HG03135 (cell line): ENCODE measurements around the gene SMG7.

ENCODE experiments used
- ATAC-seq: cut with Tn5 transposase; IDR thresholded peaks from one replicate; pipeline ENCODE4 v1.9.1; 2021; ENCODE audit warnings: mild to moderate bottlenecking, moderate library complexity; ENCODE audit not compliant: unreplicated experiment

The SMG7 gene

GRCh38 chr1:183559061-183559460, 86.8 kb downstream of the SMG7 start:
- no peak for ATAC-seq

GRCh38 chr1:183562701-183563100, 90.4 kb downstream of the SMG7 start:
- ATAC-seq: no peak

GRCh38 chr1:183565261-183565660, 93.0 kb downstream of the SMG7 start:
- ATAC-seq: no peak

- no peak for ATAC-seq
Measured at GRCh38 chr1:183566026-183566425, 93.7 kb downstream of the SMG7 start.

GRCh38 chr1:183567584-183567983, 95.3 kb downstream of the SMG7 start:
- peak; percentile 72 for ATAC-seq

- no peak for ATAC-seq
Measured at GRCh38 chr1:183568176-183569021, 96.1 kb downstream of the SMG7 start.

GRCh38 chr1:183569141-183569540, 96.8 kb downstream of the SMG7 start:
- ATAC-seq: no peak

- no peak for ATAC-seq
Measured at GRCh38 chr1:183569801-183570200, 97.5 kb downstream of the SMG7 start.

GRCh38 chr1:183570451-183570850, 98.2 kb downstream of the SMG7 start:
- ATAC-seq: no peak

- no peak for ATAC-seq
Measured at GRCh38 chr1:183571678-183572268, 99.5 kb downstream of the SMG7 start.

- no peak for ATAC-seq
Measured at GRCh38 chr1:183572721-183573120, 100.4 kb downstream of the SMG7 start.

- no peak for ATAC-seq
Measured at GRCh38 chr1:183575606-183576005, 103.3 kb downstream of the SMG7 start.

- ATAC-seq: no peak
Measured at GRCh38 chr1:183576537-183576936, 104.2 kb downstream of the SMG7 start.

- no peak for ATAC-seq
Measured at GRCh38 chr1:183577897-183578465, 105.7 kb downstream of the SMG7 start.

- no peak for ATAC-seq
Measured at GRCh38 chr1:183578856-183579255, 106.6 kb downstream of the SMG7 start.

- ATAC-seq: no peak
Measured at GRCh38 chr1:183580281-183580682, 108.0 kb downstream of the SMG7 start.

GRCh38 chr1:183582021-183582713, 109.9 kb downstream of the SMG7 start:
- no peak for ATAC-seq

- no peak for ATAC-seq
Measured at GRCh38 chr1:183583466-183583865, 111.2 kb downstream of the SMG7 start.

GRCh38 chr1:183584147-183584546, 111.8 kb downstream of the SMG7 start:
- ATAC-seq: no peak

- ATAC-seq: no peak
Measured at GRCh38 chr1:183585038-183585437, 112.7 kb downstream of the SMG7 start.

GRCh38 chr1:183586455-183586854, 114.2 kb downstream of the SMG7 start:
- no peak for ATAC-seq

- ATAC-seq: no peak
Measured at GRCh38 chr1:183586926-183587325, 114.6 kb downstream of the SMG7 start.
